ENCODE data around the gene APCDD1L.
"Not testable (repeated sequence)": the region's sequence is repeated elsewhere in the genome, so short reads cannot be mapped to it uniquely, and the experiment has no call there.

The APCDD1L gene

DNA sequence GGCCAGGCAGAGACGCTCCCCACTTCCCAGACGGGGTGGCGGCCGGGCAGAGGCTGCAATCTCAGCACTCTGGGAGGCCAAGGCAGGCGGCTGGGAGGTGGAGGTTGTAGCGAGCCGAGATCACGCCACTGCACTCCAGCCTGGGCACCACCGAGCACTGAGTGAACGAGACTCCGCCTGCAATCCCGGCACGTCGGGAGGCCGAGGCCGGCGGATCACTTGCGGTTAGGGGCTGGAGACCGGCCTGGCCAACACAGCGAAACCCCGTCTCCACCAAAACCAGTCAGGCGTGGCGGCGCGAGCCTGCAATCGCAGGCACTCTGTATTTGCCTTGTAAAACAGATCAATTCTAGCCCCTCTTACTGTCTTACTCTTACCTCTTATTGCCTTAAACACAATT is 100.4 kb downstream of the APCDD1L start:
- not testable (repeated sequence) for DNase-seq (ENCODE audit: low spot score)

DNA sequence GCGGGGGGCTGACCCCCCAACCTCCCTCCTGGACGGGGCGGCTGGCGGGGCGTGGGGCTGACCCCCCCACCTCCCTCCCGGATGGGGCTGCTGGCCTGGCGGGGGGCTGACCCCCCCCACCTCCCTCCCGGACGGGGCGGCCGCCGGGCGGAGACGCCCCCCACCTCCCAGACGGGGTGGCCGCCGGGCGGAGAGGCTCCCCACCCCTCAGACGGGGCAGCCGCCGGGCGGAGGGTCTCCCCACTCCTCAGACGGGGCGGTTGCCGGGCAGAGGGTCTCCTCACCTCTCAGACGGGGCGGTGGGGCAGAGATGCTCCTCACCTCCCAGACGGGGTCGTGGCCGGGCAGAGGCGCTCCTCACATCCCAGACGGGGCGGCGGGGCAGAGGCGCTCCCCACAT is 101.0 kb downstream of the APCDD1L start:
- not testable (repeated sequence) for DNase-seq (ENCODE audit: low spot score)

Data from AG08395 (cell line).